Retinal pigment epithelial cell (primary cell): Measurements from ENCODE around the gene PARM1.

Experiments used
- DNase-seq: peaks from one replicate; pipeline ENCODE4 v3.0.0-alpha.2; 2010; ENCODE audit warnings: low read depth
- H3K4me3 ChIP-seq: 2 replicates; pipeline ENCODE4 v1.5.1; 2011; ENCODE audit warnings: mild to moderate bottlenecking, low read length, control low read depth, moderate library complexity
- TF ChIP-seq, protein P1 (sequence below): conservative IDR thresholded peaks from 2 replicates; pipeline ENCODE4 v1.5.1; 2011; ENCODE audit warnings: low read depth, low read length, control low read depth, inconsistent platforms

Gene PARM1

DNA sequence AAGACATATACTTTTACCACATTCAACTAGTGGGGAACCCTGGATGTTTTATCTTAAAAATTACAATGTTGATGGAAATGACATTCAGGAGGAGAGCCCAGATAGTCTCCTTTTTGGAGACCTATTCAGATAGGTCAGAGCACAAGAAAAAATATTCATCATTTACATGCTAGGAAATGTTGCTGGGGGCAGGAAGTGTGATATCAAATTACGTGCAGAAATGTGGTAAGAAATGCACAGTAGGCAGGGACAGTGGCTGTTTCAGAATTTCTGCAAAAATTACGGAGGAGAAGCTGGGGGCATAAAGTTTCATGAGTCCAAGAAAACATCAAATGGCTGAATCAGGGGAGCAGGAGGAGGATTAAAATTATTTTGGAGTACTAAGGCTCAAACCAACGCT, 8.2 kb downstream of the PARM1 start:
- TF ChIP-seq, protein P1, sequence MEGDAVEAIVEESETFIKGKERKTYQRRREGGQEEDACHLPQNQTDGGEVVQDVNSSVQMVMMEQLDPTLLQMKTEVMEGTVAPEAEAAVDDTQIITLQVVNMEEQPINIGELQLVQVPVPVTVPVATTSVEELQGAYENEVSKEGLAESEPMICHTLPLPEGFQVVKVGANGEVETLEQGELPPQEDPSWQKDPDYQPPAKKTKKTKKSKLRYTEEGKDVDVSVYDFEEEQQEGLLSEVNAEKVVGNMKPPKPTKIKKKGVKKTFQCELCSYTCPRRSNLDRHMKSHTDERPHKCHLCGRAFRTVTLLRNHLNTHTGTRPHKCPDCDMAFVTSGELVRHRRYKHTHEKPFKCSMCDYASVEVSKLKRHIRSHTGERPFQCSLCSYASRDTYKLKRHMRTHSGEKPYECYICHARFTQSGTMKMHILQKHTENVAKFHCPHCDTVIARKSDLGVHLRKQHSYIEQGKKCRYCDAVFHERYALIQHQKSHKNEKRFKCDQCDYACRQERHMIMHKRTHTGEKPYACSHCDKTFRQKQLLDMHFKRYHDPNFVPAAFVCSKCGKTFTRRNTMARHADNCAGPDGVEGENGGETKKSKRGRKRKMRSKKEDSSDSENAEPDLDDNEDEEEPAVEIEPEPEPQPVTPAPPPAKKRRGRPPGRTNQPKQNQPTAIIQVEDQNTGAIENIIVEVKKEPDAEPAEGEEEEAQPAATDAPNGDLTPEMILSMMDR, result no peak
- H3K4me3 ChIP-seq, result no peak overlapping the region
- DNase-seq, result no peak

DNA sequence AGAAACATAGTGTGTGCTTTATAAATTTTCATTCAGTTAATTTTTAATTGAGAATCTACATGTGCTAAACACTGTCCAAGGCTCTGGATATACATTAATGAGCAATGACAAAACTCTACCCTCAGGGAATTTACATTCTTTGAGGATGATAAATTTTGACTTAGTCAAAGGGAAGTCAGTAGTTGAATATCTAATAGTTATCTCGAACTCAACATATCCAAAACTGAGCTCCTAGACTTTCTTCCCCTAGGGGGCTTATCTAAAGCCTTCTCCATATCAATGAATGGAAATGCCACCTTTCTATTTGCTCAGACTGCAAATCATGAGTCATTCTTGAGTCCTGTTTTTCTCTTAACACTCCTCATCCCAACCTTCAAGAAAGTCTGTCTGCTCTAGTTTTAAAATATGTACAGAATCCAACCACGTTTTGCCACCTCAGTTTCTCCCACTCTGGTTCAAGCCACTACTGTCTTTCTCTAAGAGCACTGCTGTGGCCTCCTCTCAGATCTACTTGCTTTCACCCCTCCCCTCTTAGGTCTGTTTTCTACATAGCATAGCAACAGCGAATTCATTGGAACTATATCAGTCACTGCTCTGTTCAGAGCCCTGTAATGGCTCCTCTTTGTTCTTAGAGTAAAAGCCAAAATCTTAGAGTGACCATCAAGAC, 9.5 kb downstream of the PARM1 start:
- no peak overlapping the region for H3K4me3 ChIP-seq
- no peak for DNase-seq
- TF ChIP-seq, protein P1, result no peak

DNA sequence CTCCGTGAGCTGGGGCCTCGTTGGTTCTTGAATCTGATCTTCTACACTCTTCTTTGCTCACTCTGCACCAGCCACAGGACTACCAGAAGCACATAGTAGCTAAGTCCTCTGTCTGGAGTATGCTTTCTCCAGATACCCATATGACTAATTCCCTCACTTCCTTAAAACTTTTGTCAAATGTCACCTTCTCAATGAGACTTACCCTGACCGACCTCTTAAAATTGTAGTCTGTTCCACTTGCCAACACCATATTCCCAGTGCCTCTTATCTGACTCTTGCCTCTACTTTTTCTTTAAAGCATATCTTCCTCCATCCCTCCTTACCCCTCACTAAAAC, 10.0 kb downstream of the PARM1 start:
- TF ChIP-seq, protein P1, result no peak
- no peak for DNase-seq
- no peak overlapping the region for H3K4me3 ChIP-seq

DNA sequence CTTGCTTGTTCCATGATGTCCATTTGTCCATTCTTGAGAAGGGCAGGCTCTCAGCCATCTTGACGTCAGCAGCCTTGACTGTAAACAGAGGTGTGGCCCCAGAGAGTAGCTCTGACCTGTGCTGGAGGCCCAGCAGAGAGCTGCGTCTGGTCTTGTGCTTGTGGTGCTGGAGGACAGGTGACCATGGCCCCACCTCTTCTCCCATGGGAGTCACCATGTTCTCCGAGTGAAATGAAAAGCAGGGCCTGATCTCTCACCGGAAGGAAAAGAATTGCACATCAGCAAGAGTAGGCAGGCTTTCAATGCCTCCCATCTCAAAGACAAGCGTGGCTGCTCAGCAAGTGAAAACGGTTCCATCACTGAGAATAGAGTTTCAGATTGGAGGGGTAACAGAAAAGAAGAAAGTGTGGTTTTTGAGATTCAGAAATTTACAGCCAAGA, 11.5 kb downstream of the PARM1 start:
- TF ChIP-seq, protein P1, result no peak
- no peak overlapping the region for H3K4me3 ChIP-seq
- no peak for DNase-seq

DNA sequence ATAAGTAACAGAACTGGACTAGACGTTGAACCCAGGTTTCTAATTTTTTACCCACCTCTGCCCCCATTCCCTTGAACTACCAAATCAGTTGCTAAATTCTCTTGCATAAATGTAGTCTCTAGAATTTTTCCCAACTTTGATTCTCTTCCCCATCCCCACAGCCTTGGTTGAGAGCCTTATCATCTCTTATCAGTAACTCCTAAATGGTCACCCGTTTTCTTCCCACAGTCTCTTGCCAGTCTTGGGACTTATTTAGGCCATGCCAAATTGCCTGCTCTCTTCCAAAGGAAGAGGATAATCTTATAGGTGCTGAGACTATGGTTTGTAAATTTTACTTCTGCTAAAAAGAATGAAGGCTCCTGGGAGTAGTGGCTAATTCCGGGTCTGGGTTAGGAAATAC, 13.3 kb downstream of the PARM1 start:
- no peak for DNase-seq
- TF ChIP-seq, protein P1, result no peak
- H3K4me3 ChIP-seq, result no peak overlapping the region

DNA sequence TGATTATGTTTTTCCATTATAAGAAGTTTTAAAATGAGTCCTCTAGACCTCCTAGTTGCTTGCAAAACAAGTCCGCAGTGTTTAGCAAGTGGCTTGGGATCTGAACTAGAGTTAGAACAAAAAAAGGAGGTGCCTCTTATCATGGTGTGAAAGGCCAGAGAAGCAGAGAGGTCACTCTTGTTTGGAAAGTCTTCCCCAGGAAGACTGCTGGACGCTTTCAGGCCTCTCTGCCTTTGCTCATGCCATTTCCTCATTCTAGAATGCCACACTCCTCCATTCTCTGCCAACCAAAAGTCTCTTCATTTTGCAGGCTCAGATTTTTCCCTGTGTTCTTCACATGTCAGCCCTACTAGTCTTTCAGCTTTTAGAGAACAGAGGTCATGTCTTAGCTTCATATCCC, 14.9 kb downstream of the PARM1 start:
- DNase-seq, result no peak
- TF ChIP-seq, protein P1, result no peak

DNA sequence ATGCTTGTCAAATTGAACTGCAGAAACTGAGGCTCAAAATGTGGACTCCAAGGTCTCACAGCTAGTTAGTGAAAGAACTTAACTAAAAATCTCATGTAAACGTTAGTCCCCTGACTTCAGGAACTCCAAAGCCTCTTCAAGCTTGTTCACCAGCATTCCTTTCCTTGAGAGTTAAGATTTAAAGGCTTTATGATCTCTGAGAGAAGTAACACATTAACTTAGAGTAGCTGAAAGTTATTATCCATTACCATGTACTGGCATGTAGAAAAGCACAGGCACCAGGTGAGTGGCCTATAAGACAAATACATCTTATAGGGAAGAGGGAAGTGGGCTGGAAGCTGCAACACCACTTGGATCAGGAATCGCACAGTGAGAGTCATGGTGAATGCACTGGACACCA, 15.3 kb downstream of the PARM1 start:
- TF ChIP-seq, protein P1, result no peak
- DNase-seq, result no peak
- H3K4me3 ChIP-seq, result no peak overlapping the region

More for the DNA sequence above, 14.9 kb downstream of the PARM1 start:
- no peak overlapping the region for H3K4me3 ChIP-seq
